Hematopoietic multipotent progenitor cell (in vitro differentiated cells): ENCODE data around the gene LRRC27. TPM values are rescaled to one million over a fixed set of nuclear protein-coding genes. Genes with fewer than 3 reads are reported as not detected.
A peak's percentile ranks its signal among the peaks of the same experiment; 100 is the strongest.

ENCODE experiments used
- DNase-seq, 3 donors: peaks; one replicate each; pipeline ENCODE4 v3.0.0-alpha.2; 2011 to 2015; ENCODE audit warnings: low read depth in 2 of 3, low spot score in 2 of 3
- total RNA-seq: library from RNA; depleted of rRNA; stranded (reverse); fragments of >200 nt; gene quantifications from one replicate; pipeline ENCODE4 v1.2.3, GENCODE V29; 2012

Gene LRRC27
- total RNA-seq, 1 donor = 8.1 TPM

- no peak for DNase-seq
These were observed 90.1 kb downstream of the LRRC27 start for GRCh38 chr10:132421847-132422751.

GRCh38 chr10:132422903-132423825 lies 91.2 kb downstream of the LRRC27 start:
- DNase-seq = peak in 2 of 3 donors; percentile 90 to 97

- DNase-seq = no peak
These were observed 92.2 kb downstream of the LRRC27 start for GRCh38 chr10:132423966-132424861.

- DNase-seq = no peak
These were observed 93.2 kb downstream of the LRRC27 start for GRCh38 chr10:132425029-132425756.

- DNase-seq = no peak
These were observed 93.8 kb downstream of the LRRC27 start for GRCh38 chr10:132425757-132426155.

- DNase-seq = no peak
These were observed 95.2 kb downstream of the LRRC27 start for GRCh38 chr10:132427006-132427771.

GRCh38 chr10:132427939-132428367 lies 96.0 kb downstream of the LRRC27 start:
- DNase-seq = no peak

GRCh38 chr10:132428486-132428995 lies 96.5 kb downstream of the LRRC27 start:
- DNase-seq = no peak

Other genes with a start within 250 kb of the LRRC27 start
- gene DPYSL4, start 145.2 kb upstream of the LRRC27 start, total RNA-seq = 0.27 TPM
- gene STK32C, start 24.2 kb upstream of the LRRC27 start, total RNA-seq = 25.0 TPM
- gene PWWP2B, start 65.0 kb downstream of the LRRC27 start, total RNA-seq = 36.6 TPM
- 15.9 TPM for gene INPP5A, start 205.6 kb downstream of the LRRC27 start, total RNA-seq